ENCODE results near the gene AKAP13.

DNA sequence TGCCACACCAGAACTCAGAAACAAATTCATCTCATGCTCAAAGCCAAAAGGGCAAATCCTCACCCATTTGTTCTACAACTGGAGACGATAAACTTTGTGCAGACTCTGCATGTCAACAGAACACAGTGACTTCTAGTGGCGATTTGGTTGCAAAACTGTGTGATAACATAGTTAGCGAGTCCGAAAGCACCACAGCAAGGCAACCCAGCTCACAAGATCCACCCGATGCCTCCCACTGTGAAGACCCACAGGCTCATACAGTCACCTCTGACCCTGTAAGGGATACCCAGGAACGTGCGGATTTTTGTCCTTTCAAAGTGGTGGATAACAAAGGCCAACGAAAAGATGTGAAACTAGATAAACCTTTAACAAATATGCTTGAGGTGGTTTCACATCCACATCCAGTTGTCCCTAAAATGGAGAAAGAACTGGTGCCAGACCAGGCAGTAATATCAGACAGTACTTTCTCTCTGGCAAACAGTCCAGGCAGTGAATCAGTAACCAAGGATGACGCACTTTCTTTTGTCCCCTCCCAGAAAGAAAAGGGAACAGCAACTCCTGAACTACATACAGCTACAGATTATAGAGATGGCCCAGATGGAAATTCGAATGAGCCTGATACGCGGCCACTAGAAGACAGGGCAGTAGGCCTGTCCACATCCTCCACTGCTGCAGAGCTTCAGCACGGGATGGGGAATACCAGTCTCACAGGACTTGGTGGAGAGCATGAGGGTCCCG lies 199.7 kb downstream of the AKAP13 start:
- TF ChIP-seq, protein P1, sequence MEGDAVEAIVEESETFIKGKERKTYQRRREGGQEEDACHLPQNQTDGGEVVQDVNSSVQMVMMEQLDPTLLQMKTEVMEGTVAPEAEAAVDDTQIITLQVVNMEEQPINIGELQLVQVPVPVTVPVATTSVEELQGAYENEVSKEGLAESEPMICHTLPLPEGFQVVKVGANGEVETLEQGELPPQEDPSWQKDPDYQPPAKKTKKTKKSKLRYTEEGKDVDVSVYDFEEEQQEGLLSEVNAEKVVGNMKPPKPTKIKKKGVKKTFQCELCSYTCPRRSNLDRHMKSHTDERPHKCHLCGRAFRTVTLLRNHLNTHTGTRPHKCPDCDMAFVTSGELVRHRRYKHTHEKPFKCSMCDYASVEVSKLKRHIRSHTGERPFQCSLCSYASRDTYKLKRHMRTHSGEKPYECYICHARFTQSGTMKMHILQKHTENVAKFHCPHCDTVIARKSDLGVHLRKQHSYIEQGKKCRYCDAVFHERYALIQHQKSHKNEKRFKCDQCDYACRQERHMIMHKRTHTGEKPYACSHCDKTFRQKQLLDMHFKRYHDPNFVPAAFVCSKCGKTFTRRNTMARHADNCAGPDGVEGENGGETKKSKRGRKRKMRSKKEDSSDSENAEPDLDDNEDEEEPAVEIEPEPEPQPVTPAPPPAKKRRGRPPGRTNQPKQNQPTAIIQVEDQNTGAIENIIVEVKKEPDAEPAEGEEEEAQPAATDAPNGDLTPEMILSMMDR (IDR thresholded peaks at IDR 0.05), result no peak
- TF ChIP-seq EP300 (IDR thresholded peaks at IDR 0.05), result no peak
- TF ChIP-seq POLR2AphosphoS5 (IDR thresholded peaks at IDR 0.05), result peak; percentile 16 to 65 (median 50)
